ENCODE measurements around the gene CLEC2L. TPM values are rescaled to one million over a fixed set of nuclear protein-coding genes. Genes with fewer than 3 reads are reported as not detected.

CLEC2L gene
- total RNA-seq, 1 experiment from 2014 or later, result not detected

GRCh38 chr7:139557857-139558581 is 34.5 kb downstream of the CLEC2L start:
- H4K20me1 ChIP-seq (ENCODE audit: insufficient read depth), result no peaks in the 10 kb centered on the region
- H3K9me3 ChIP-seq (ENCODE audit: insufficient read depth, low read depth), result no peaks in the 10 kb centered on the region
- no peaks in the 10 kb centered on the region for H3K36me3 ChIP-seq (ENCODE audit: low read depth)
- H3K79me2 ChIP-seq (ENCODE audit: low read depth), result no peaks in the 10 kb centered on the region
- no peak overlapping the region for H2AFZ ChIP-seq
- no peaks in the 10 kb centered on the region for H3K27me3 ChIP-seq (ENCODE audit: insufficient read depth, low read depth)
- CTCF ChIA-PET, result no interaction called here
- no peaks in the 10 kb centered on the region for H3K4me1 ChIP-seq (replicated peaks; ENCODE audit: insufficient read depth)
- no peak for DNase-seq
- no peak overlapping the region for H3K4me3 ChIP-seq
- no peaks in the 10 kb centered on the region for H3F3A ChIP-seq (ENCODE audit: insufficient read depth, low read depth)
- no peak overlapping the region for H3K27ac ChIP-seq
- no peak overlapping the region for H3K4me2 ChIP-seq
- TF ChIP-seq EZH2 (IDR thresholded peaks at IDR 0.05; ENCODE audit: low read depth) (no peak), CTCF (conservative IDR thresholded peaks at IDR 0.05) (no peak)
- intact Hi-C loops (cut with micrococcal nuclease; ENCODE audit: unreplicated experiment), result no loop called here
- POLR2A ChIA-PET (ENCODE audit: unreplicated experiment), result no interaction called here
- BruUV-seq (replicated peaks), result no TSS peak
- no peaks in the 10 kb centered on the region for H3K9me2 ChIP-seq (ENCODE audit: insufficient read depth)

- Histone ChIP-seq H2AFZ (no peak overlapping the region), H3K4me2 (no peak overlapping the region), H4K20me1 (ENCODE audit: insufficient read depth) (no peaks in the 10 kb centered on the region), H3K9me2 (ENCODE audit: insufficient read depth) (no peaks in the 10 kb centered on the region), H3K79me2 (ENCODE audit: low read depth) (no peaks in the 10 kb centered on the region), H3K36me3 (ENCODE audit: low read depth) (no peaks in the 10 kb centered on the region), H3K27me3 (ENCODE audit: insufficient read depth, low read depth) (no peaks in the 10 kb centered on the region), H3K4me3 (no peak overlapping the region), H3K27ac (no peak overlapping the region), H3K4me1 (replicated peaks; ENCODE audit: insufficient read depth) (no peaks in the 10 kb centered on the region), H3F3A (ENCODE audit: insufficient read depth, low read depth) (no peaks in the 10 kb centered on the region), H3K9me3 (ENCODE audit: insufficient read depth, low read depth) (no peaks in the 10 kb centered on the region)
- intact Hi-C loops (cut with micrococcal nuclease; ENCODE audit: unreplicated experiment), result loop anchor here (5.0 kb wide), 1 partner anchor 127 kb away; no protein-coding TSS in a partner anchor
- POLR2A ChIA-PET (ENCODE audit: unreplicated experiment), result no interaction called here
- no TSS peak for BruUV-seq (replicated peaks)
- TF ChIP-seq CTCF (conservative IDR thresholded peaks at IDR 0.05), result no peak
- no peak for TF ChIP-seq EZH2 (IDR thresholded peaks at IDR 0.05; ENCODE audit: low read depth)
- no peak for DNase-seq
- CTCF ChIA-PET, result interaction anchor here (0.6 kb wide), 1 partner anchor 86 kb away, joined by 3 read pairs; no protein-coding TSS in a partner anchor
Measured at GRCh38 chr7:139559364-139560105, 36.0 kb downstream of the CLEC2L start.

- TF ChIP-seq CTCF (conservative IDR thresholded peaks at IDR 0.05) (no peak), EZH2 (IDR thresholded peaks at IDR 0.05; ENCODE audit: low read depth) (no peak)
- CTCF ChIA-PET, result no interaction called here
- no peaks in the 10 kb centered on the region for H3K9me3 ChIP-seq (ENCODE audit: insufficient read depth, low read depth)
- POLR2A ChIA-PET (ENCODE audit: unreplicated experiment), result no interaction called here
- DNase-seq, result no peak
- H4K20me1 ChIP-seq (ENCODE audit: insufficient read depth), result no peaks in the 10 kb centered on the region
- H2AFZ ChIP-seq, result no peak overlapping the region
- H3K27me3 ChIP-seq (ENCODE audit: insufficient read depth, low read depth), result no peaks in the 10 kb centered on the region
- H3K4me2 ChIP-seq, result no peak overlapping the region
- H3K36me3 ChIP-seq (ENCODE audit: low read depth), result no peaks in the 10 kb centered on the region
- no peaks in the 10 kb centered on the region for H3K4me1 ChIP-seq (replicated peaks; ENCODE audit: insufficient read depth)
- no peaks in the 10 kb centered on the region for H3K79me2 ChIP-seq (ENCODE audit: low read depth)
- H3K4me3 ChIP-seq, result no peak overlapping the region
- H3F3A ChIP-seq (ENCODE audit: insufficient read depth, low read depth), result no peaks in the 10 kb centered on the region
- BruUV-seq (replicated peaks), result no TSS peak
- H3K27ac ChIP-seq, result no peak overlapping the region
- intact Hi-C loops (cut with micrococcal nuclease; ENCODE audit: unreplicated experiment), result loop anchor here (5.0 kb wide), 1 partner anchor 128 kb away; no protein-coding TSS in a partner anchor
- no peaks in the 10 kb centered on the region for H3K9me2 ChIP-seq (ENCODE audit: insufficient read depth)
Measured at GRCh38 chr7:139560199-139560598, 36.7 kb downstream of the CLEC2L start.

All from PC-9 (cell line).